GM12892 (cell line): ENCODE data around the gene CTNNA3.

Experiments used
- POLR2A ChIP-seq: IDR thresholded peaks from 2 replicates; pipeline ENCODE4 v1.6.1; 2011; ENCODE audit warnings: low read depth, low read length, control low read depth
- POLR2AphosphoS5 ChIP-seq: IDR thresholded peaks from 2 replicates; pipeline ENCODE4 v1.6.1; 2011; ENCODE audit warnings: low read depth, low read length, control low read depth
- TAF1 ChIP-seq: IDR thresholded peaks from 2 replicates; pipeline ENCODE4 v1.6.1; 2011; ENCODE audit warnings: low read depth, mild to moderate bottlenecking, control low read depth, low read length, borderline replicate concordance

GRCh38 chr10:67573484-67573883 lies 122.5 kb downstream of the CTNNA3 start:
- TF ChIP-seq POLR2A = no peak
- TF ChIP-seq TAF1 = no peak
- TF ChIP-seq POLR2AphosphoS5 = no peak
